ENCODE data around the gene NTRK3.

Gene NTRK3

DNA sequence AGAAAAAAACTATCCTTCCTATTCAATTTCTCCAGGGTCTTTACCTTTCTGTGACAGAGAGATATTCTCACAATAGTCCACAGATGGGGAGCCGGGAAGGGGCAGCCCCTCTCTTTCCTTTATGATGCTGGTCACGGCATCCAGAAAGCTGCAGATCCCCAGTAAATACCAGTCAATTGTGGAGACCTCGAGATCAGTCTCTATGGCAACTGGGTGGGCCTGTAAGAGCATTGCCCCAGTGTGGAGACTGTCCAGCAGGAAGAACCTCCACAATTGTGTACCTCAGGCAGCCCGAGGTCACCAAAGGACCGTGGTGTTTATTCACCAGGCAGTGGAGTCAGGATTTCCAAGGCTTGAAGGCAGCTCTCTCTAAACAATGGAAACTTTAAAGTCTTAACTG, 291.2 kb downstream of the NTRK3 start:
- no peak for DNase-seq
- intact Hi-C loops (cut with DNase I), result no loop called here

DNA sequence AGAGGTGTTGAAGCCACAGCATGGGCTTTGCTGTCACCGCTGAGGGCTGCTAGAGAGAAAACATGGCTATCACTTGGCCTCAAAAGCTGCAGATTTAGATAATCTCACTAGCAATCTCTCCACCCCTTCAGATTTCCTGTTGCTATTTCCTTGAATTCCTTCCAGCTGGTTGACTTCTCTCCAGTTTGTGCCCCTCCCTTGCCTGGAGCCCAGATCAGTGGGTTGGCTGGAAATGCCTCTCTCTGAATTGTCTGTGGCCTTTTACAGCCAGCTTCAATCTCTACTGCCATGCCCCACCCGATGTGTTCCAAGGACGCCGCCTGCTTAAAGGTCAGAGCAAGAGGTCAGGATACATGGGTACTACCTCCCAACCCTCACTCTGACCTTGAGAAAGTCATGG, 294.1 kb downstream of the NTRK3 start:
- intact Hi-C loops (cut with DNase I), result no loop called here
- no peak for DNase-seq

DNA sequence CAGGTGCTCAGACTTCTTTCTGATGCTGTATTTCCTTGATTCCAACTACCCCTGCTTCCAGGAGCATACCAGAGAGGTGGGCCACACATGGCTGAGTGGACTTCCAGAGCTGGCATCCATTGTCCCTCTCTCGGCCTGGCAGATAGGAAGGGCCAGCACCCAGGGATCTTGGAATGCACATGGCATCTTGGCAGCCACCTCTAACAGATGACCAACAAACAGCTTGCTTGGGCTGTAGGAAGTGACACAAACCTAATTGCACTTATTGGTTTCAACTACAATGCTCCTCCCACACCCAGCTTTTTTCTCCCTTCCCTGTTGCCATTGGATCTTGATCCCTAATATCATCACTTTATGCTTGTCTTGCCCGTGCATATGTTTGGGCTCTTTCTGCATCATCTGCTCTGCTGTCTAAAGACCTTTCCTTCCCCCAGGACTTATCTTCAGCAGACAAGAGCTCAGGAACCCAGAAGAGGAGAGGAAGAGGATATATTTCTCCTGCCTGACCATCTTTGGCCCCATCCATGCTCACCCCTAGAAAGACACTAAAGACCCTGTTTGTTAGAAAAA, 294.6 kb downstream of the NTRK3 start:
- no peak for DNase-seq
- intact Hi-C loops (cut with DNase I), result no loop called here

DNA sequence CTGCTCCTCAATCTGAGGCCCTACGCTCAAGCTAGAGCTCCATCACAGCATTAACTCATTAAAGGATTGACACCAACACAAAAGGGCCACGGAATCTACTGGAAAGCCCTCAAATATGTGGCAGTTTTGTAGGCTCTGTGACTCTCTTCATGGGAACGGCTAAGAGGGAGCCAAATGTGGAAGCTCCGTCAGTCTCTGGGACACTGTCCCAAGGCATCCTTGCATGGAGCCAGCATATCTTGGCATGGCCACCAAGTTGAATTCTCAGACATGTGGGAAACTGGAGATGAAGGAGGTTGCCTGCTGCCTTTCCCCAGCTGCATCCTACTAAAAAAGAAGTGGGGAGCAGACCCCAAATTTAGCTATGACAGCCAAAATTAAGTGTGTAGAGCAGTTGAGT, 296.9 kb downstream of the NTRK3 start:
- intact Hi-C loops (cut with DNase I), result no loop called here
- DNase-seq, result peak in 1 of 10 donors; percentile 49

DNA sequence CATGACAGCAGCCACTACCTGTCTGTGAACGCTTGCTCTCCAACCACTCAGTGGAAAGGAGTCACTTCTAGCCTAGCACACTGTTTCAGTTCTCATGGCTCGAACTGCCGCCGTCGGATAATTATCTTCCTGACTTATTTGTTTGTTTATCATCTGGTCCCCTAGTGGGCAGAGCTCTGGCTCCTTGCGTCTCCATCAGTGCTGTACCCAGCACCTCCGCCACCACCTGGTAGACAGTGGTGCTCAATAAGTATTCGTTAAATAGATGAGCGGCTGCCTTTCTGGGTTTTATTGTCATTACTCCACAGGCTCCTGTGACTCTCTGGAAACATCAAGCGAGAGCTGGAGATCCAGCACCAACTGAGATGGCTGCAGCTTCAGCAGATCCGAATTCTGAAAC, 297.5 kb downstream of the NTRK3 start:
- peak in 1 of 10 donors; percentile 47 for DNase-seq
- intact Hi-C loops (cut with DNase I), result no loop called here

DNA sequence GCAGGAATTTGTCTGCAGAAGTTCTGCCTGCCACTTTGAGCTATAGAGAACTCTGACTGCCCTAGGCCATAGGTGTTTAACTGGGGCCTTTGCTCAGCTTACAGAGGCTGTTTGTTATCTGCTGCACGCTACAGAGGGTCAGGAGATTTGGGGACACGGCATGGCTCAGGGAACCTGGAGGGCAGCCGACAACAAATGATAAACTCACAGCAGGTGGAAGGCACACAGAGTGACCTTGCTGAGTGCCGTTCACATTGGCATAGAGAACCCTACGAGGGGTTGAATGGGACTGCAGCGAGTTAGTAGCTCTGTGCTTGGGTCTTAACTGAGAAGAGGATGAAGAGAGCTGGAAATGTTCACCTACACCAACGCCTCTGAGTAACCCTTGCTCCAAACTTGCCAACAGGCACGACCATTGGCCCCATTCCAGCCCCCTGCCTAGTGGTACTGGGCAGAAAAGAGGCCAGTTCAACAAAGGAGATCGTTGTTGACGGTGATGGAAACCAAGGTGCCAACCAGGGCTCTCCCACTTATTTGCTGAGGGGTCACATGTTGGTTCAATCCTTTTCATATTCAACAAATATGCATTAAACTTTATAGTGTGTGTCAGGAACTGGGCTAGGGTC, 301.1 kb downstream of the NTRK3 start:
- peak in 3 of 10 donors; percentile 23 to 79 (median 40) for DNase-seq
- intact Hi-C loops (cut with DNase I), result no loop called here

DNA sequence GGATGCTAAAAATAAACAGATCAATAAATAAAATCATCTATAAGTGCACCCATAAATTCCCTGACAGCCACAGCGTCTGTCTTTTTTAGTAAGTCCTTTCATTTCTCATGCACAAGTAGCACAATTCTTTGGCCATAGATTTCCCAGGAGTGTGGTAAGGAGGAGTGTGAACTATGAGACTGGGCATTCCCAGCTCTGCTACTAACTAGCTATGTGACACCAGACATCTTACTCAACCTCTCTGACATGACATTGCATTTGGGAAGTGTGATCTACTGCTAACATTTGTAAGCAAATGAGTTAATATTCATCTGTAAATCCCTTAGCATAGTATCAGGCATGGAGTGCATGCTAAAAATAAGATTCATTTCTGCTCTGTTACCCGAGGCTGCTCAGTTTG, 301.7 kb downstream of the NTRK3 start:
- intact Hi-C loops (cut with DNase I), result no loop called here
- DNase-seq, result no peak

DNA sequence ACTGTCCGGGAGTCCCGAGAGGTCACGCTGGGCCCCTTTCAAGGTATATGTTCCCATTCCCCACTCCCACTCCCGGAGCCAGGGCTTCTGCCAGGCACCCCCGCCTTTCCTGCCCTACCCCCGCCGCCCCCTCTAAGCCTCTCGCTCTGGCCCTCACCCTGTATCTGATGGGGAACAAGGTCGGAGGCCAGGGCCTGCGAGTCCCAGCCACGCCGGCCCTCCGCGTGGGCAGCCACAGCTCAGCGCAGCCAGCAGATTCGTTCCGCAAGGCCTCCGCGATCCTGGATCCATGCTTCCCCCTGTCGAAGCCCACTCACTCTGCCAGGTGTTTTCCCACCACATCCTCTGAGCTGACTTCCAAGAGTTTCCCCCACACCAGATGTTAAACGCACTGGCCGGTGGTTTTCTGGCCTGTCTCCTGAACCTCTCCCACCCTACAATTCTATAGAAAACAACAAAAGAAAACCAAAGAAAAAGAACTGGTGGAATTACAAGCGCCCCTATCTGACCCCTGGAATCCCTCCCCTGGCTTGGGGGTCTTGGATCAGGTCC, 303.7 kb downstream of the NTRK3 start:
- intact Hi-C loops (cut with DNase I), result no loop called here

DNA sequence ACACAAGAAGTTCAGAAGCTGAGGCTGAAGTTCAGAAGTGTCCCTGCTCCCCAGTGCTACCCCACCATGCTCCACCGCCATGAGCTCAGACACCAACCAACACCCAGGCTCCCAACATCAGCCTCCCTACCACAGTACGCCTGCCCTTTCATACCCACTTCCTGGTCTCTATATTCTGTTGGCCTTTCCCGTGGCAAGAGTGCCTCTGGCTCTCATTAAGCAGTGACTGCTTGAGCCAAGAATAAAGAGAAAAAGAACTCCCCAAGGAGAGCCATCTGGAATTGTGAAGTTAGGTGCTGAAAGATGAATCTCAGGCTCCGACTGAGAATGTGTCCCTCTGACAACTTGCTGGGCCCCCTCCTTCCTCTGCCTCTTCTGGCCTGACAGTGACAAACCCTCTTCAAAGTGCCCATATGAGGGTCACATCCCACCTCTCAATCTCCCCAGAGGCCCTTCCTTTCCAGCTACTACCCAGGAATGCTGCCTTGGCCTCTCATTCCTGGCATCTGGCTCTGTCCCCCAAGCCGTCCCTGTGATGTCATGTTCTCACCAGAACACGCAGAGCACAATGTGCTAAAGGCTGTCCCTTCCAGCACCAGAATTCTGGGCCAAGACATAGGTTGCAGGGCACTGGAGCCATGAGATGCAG, 306.8 kb downstream of the NTRK3 start:
- DNase-seq, result no peak
- intact Hi-C loops (cut with DNase I), result no loop called here

More for the DNA sequence above, 303.7 kb downstream of the NTRK3 start:
- no peak for DNase-seq

DNA sequence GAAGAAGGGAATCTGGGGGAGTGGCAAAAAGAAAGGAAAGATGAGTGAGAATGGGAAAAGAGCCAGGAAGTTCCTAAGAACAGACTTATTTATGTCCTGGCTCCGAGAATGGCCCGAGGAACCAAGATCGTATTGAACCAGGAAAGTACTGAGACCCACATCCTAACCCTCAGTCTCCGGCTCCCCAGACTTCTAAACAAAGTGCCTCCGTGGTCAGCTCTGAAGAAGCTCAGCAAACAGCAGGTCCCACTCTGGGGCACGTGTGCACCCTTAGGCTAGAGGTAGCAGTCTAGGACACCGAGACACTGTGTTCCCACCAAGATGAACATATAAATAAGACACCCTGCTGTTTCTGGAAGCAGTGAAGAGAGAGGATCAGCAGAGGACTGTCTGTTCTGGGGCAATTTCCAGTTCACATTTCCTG, 307.4 kb downstream of the NTRK3 start:
- DNase-seq, result no peak
- intact Hi-C loops (cut with DNase I), result no loop called here

DNA sequence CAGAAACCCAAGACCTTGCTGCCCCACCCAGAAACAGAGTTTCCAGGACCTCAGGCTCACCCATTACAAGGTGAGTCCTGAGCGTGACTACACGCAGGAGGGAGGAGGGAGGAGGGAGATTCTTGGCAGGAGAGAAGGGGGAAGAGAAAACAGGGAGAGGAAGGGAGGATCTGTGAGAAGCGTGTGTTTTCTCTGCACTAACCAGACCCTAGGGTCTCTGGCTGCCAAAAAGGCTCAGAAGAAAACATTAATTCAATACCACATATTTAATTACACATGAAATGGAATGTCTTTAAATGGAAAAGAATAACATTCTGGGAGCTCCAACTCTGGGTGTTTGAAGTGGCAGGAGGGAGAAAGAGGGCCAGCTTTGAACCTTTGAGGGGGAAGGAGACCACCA, 309.0 kb downstream of the NTRK3 start:
- intact Hi-C loops (cut with DNase I), result no loop called here
- DNase-seq, result no peak

DNA sequence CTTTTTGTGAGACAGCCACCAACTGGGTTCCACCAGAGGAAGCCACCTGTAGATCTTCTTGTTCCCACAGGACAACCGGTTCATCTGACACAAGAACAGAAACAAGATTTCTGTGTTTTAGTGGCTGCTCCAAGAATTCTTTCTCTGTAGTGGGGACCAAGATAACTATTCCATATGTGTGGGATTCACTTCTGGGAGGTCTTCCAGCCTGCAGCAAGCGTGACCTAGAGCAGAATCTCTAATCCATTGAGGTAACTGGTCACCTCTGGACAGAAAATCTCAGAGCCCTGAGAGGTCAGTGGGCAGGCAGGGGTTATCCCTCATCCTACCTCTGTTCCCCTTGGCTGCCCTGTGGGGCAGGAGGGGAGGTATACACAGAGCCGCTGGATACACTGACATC, 311.3 kb downstream of the NTRK3 start:
- no peak for DNase-seq

DNA sequence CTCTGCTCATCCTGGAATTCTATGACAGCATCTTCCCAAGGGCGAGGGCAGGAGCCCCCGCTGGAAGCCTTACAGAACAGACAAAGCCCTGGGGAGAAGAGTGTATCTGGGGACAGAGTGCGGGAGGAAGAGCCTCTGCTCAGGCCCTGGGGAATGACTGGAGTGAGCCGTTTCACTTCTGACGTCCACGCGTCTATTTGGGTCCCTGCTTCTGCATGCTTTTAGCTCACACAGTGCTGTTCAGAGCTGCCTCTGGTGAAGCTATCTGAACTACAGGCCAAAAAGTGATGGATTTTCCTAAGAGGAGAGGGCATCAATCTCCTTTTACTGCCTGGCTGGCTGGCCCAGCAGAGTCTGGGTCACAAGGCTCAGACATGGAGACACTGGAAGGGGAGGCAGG, 311.8 kb downstream of the NTRK3 start:
- intact Hi-C loops (cut with DNase I), result no loop called here
- no peak for DNase-seq

More for the DNA sequence above, 311.3 kb downstream of the NTRK3 start:
- intact Hi-C loops (cut with DNase I), result no loop called here

DNA sequence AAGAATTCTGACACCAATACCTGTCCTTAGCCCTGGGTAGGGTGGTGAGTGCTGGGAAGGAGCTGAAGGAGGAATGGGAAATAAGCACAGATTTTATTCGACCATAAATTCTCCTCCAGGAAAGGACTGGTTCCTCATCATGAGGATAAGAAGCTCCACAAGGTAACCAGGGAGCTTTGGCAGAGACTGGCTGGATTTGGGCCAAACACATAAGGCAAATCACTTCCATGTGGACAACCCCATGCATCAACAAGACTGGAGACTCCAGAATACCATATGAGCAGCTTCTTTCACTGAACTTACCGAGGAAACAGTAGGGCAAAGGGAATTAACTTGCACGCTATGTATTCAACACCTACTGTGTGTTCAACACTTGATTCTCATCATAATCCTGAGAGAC, 312.5 kb downstream of the NTRK3 start:
- intact Hi-C loops (cut with DNase I), result no loop called here
- no peak for DNase-seq

DNA sequence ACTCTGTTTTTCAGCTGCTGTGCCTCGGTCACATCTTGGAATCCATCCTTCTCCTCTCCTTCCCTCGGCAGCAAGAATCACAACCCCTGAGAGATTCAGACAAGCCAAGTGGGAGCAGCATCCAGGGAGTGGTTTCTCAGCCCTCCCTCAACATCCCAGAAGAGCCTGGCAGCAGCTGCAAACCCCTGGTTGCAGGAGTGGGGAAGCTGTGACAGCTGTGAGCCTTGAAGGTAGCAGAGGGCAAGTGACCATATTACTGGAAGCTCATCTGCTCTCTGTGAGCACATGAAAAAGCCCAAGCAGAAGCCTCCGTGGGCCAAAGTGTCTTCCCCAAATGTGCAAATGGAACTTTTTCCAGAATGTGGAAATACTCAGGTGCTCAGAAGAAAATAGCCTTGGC, 312.9 kb downstream of the NTRK3 start:
- DNase-seq, result no peak
- intact Hi-C loops (cut with DNase I), result no loop called here

DNA sequence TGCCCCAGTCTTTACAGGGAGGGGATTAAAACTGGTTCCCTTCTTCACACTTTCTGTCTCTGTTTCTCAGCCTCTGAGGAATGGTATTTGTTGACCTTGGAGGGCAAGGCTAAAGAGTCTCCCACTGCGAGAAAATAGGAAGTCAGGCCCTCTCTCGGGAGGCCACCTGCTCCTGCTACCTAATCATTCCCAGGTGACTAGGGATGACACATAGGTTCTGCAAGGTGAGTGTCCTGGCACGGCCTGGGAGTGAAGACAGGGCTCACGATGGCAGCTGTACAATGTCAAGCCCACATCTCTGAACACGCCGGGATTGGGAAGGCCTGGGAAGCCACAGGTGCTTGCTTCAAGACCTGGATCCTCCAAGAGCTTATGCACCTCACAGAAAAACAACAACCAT, 314.2 kb downstream of the NTRK3 start:
- no peak for DNase-seq
- intact Hi-C loops (cut with DNase I), result no loop called here

DNA sequence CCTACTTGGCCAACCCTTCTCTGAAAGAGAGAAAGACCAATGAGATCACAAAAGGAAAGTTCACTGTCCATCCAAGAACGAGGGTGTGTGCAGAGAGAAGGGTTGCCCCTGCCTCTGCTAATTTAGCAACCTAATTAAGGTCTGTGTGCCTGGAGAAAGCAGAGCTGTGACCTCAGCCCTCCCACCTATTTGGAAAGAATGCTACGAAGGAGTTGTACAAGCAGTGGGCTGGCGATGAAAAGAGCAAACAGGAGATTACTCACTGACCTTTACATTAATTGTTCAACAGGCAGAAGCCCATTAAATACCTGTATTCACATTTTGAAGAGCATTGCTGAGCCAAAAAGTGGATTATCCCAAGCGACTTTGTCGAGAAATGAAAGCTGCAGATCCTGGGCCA, 314.9 kb downstream of the NTRK3 start:
- DNase-seq, result no peak
- intact Hi-C loops (cut with DNase I), result no loop called here

DNA sequence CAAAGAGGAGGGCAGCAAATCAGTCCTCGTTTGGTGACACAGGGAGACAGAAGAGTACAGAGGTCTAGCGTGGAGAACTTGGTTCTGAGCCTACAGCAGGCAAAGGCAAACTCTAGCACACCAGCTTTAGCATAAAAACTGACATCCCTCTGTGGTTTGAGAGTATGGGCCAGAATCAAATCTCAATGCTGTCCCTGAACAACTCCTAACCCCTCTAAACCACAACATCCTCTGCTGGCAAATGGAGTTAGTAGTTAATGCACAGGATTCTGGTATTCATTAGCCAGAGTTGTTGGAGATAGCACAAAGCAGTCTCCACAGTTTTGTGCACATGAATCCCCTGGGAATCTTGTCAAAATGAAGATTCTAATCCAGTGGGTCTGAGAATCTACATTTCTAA, 315.8 kb downstream of the NTRK3 start:
- intact Hi-C loops (cut with DNase I), result no loop called here
- no peak for DNase-seq

DNA sequence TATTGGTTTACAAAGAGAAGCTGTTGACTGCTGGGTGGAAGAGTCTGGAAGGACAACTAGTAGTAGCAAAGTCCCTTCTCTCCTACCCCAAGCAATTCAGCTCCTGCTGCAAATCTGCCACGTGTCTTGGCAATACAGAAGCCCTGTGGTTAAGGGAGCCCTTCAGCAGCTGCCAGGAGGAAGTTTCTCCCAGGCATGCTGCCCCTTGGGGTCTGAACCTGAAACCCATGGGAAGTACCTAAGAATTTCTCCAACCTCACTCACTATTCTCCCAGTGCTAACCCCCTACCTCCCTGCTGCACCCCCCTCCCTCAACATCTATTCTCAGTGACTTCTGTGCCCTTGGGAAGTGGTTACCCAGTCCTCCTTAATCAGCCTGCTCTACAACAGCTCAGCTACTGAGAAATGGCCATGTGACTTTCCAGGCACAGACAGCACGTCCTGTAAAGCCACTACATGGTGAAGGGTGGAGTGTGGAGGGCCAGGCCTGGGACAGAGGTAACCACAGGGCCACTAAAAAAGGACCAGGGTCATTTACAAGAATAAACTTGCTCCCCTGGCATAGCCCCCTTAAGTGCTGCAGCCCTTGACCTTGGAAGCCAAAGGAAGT, 316.6 kb downstream of the NTRK3 start:
- intact Hi-C loops (cut with DNase I), result no loop called here
- no peak for DNase-seq

DNA sequence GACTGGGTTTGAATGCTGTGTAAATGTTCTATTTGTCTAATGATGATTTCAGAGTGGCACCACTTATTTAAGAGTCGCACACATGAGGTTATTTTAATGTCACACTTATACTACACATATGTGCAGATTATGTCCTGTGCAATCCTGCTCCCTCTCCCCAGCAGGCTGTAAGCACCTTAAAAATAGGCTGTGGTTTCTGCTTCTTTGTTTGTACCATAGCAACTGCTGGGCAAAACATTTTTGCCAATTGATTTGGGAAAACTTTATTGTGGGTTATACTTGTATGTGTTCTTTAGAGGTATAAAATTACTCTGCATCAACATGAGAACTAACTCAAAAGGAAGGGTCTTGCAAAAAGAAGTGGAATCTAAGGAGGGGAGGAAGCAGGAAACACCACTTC, 318.5 kb downstream of the NTRK3 start:
- intact Hi-C loops (cut with DNase I), result no loop called here
- no peak for DNase-seq

DNA sequence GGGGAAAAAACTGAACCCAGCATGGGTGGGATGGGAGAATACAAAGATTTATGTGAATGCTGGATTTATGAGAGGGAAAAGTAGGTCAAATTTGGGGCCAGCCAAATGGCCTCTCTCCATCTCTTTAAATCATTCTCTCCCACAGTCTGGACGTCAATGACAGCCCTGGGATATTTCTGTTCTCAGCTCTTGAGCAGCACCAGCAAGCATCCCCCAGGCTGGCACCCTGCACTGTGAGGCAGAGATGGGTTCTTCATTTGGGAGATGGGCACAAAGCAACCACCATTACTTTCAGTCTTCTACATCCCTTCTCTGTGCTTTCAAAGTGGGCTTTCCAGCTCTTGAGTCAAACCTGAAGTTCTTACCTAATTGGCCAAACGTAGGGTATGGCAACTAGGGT, 321.0 kb downstream of the NTRK3 start:
- intact Hi-C loops (cut with DNase I), result no loop called here

DNA sequence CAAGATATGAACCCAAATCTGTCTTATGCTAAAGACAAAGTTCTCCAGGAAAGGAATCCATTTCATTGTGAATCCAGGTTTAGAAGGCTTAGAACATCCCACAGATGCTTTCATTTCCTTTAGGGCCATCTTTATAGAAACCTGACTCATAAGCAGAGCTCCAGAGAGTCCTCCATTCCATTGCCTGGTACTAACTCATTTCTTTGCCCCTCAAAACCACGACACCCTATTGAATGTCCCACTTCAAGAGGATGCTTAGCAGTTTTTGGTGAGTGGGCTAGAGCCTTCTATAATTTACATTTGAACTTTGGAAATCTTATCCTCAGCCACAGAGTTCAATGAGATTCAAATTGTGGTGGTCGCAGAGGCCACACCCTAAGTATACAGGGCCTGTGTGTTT, 325.0 kb downstream of the NTRK3 start:
- intact Hi-C loops (cut with DNase I), result no loop called here
- DNase-seq, result no peak

More for the DNA sequence above, 321.0 kb downstream of the NTRK3 start:
- no peak for DNase-seq

All from posterior cingulate gyrus (tissue), 11 donors.